Liver (tissue), 3 donors: ENCODE results near the gene ABCC2.

Experiments used
- CTCF ChIP-seq: fragments of 150-350 bp; IDR thresholded peaks from 2 replicates; pipeline ENCODE4 v1.5.1; 2017; ENCODE audit warnings: improper control_type of control experiment, low read depth, low read length; ENCODE audit not compliant: missing input control
- EGR1 ChIP-seq, 2 donors: IDR thresholded peaks; 2 replicates each; pipeline ENCODE4 v1.6.1; 2016 to 2018; ENCODE audit warnings: antibody characterized with exemption in 2 of 2, low read depth in 2 of 2
- FOXA1 ChIP-seq: IDR thresholded peaks from 2 replicates; pipeline ENCODE4 v1.6.1; 2016; ENCODE audit warnings: antibody characterized with exemption
- JUND ChIP-seq, 2 donors: IDR thresholded peaks; 2 replicates each; pipeline ENCODE4 v1.6.1; 2016; ENCODE audit warnings: antibody characterized with exemption in 2 of 2
- MAX ChIP-seq: IDR thresholded peaks from 2 replicates; pipeline ENCODE4 v1.6.1; 2016; ENCODE audit warnings: antibody characterized with exemption
- RAD21 ChIP-seq, 2 donors: IDR thresholded peaks; 2 replicates each; pipeline ENCODE4 v1.6.1; 2016; ENCODE audit warnings: antibody characterized with exemption in 2 of 2, mild to moderate bottlenecking in 2 of 2
- SP1 ChIP-seq: IDR thresholded peaks from 2 replicates; pipeline ENCODE4 v1.6.1; 2018; ENCODE audit warnings: antibody characterized with exemption, mild to moderate bottlenecking
- TAF1 ChIP-seq: conservative IDR thresholded peaks from 2 replicates; pipeline ENCODE4 v1.6.1; 2016; ENCODE audit warnings: antibody characterized with exemption, mild to moderate bottlenecking
- ZBTB33 ChIP-seq: IDR thresholded peaks from 2 replicates; pipeline ENCODE4 v1.6.1; 2016; ENCODE audit warnings: antibody characterized with exemption
- donor health status: healthy.
- donor health status: healthy.

GRCh38 chr10:99872367-99873162, 90.1 kb downstream of the ABCC2 start:
- TF ChIP-seq CTCF = no peak
- TF ChIP-seq FOXA1 = no peak
- TF ChIP-seq RAD21 (IDR thresholded peaks at IDR 0.05) = no peak
- TF ChIP-seq EGR1 (IDR thresholded peaks at IDR 0.05; ENCODE audit: low read depth in 2 of 2) = no peak
- no peak for TF ChIP-seq TAF1
- no peak for TF ChIP-seq SP1
- TF ChIP-seq ZBTB33 = no peak
- TF ChIP-seq JUND (IDR thresholded peaks at IDR 0.05) = no peak
- no peak for TF ChIP-seq MAX
